Neural cell (in vitro differentiated cells): ENCODE data around the gene LHFPL2.

ENCODE experiments used
- EP300 ChIP-seq: fragments of 450-650 bp; conservative IDR thresholded peaks from 2 replicates; pipeline ENCODE4 v1.6.1; 2014; ENCODE audit warnings: antibody characterized with exemption, mild to moderate bottlenecking, moderate library complexity; ENCODE audit not compliant: poor library complexity, severe bottlenecking
- EZH2 ChIP-seq: fragments of 200-600, 300-800 bp; shearing (Covaris generic), sonication (generic); IDR thresholded peaks from 2 replicates; pipeline ENCODE4 v1.6.1; 2014; ENCODE audit warnings: antibody characterized with exemption, low read length, borderline replicate concordance, mild to moderate bottlenecking; ENCODE audit not compliant: insufficient read depth, poor library complexity, severe bottlenecking
- POLR2AphosphoS5 ChIP-seq: IDR thresholded peaks from 2 replicates; pipeline ENCODE4 v1.6.1; 2012
- RAD21 ChIP-seq: fragments of 450-650 bp; conservative IDR thresholded peaks from 2 replicates; pipeline ENCODE4 v1.6.1; 2014; ENCODE audit warnings: antibody characterized with exemption, mild to moderate bottlenecking, moderate library complexity
- REST ChIP-seq: IDR thresholded peaks from 2 replicates; pipeline ENCODE4 v1.6.1; 2012; ENCODE audit warnings: borderline replicate concordance
- TAF1 ChIP-seq: IDR thresholded peaks from 2 replicates; pipeline ENCODE4 v1.6.1; 2012; ENCODE audit warnings: low read depth
- TF ChIP-seq, protein P1 (sequence below): fragments of 450-650 bp; IDR thresholded peaks from 2 replicates; pipeline ENCODE4 v1.5.1; 2014; ENCODE audit warnings: antibody characterized with exemption, mild to moderate bottlenecking, moderate library complexity; ENCODE audit not compliant: poor library complexity, severe bottlenecking

- TF ChIP-seq, protein P1, sequence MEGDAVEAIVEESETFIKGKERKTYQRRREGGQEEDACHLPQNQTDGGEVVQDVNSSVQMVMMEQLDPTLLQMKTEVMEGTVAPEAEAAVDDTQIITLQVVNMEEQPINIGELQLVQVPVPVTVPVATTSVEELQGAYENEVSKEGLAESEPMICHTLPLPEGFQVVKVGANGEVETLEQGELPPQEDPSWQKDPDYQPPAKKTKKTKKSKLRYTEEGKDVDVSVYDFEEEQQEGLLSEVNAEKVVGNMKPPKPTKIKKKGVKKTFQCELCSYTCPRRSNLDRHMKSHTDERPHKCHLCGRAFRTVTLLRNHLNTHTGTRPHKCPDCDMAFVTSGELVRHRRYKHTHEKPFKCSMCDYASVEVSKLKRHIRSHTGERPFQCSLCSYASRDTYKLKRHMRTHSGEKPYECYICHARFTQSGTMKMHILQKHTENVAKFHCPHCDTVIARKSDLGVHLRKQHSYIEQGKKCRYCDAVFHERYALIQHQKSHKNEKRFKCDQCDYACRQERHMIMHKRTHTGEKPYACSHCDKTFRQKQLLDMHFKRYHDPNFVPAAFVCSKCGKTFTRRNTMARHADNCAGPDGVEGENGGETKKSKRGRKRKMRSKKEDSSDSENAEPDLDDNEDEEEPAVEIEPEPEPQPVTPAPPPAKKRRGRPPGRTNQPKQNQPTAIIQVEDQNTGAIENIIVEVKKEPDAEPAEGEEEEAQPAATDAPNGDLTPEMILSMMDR = no peak
- no peak for TF ChIP-seq TAF1
- TF ChIP-seq POLR2AphosphoS5 = no peak
- no peak for TF ChIP-seq EZH2
- TF ChIP-seq REST = no peak
- TF ChIP-seq RAD21 = no peak
- TF ChIP-seq EP300 = no peak
These were observed 85.0 kb downstream of the LHFPL2 start for GRCh38 chr5:78563621-78564020.
